ENCODE results near the gene SELPLG.
"Not testable (repeated sequence)": the region's sequence is repeated elsewhere in the genome, so short reads cannot be mapped to it uniquely, and the experiment has no call there.

SELPLG gene

DNA sequence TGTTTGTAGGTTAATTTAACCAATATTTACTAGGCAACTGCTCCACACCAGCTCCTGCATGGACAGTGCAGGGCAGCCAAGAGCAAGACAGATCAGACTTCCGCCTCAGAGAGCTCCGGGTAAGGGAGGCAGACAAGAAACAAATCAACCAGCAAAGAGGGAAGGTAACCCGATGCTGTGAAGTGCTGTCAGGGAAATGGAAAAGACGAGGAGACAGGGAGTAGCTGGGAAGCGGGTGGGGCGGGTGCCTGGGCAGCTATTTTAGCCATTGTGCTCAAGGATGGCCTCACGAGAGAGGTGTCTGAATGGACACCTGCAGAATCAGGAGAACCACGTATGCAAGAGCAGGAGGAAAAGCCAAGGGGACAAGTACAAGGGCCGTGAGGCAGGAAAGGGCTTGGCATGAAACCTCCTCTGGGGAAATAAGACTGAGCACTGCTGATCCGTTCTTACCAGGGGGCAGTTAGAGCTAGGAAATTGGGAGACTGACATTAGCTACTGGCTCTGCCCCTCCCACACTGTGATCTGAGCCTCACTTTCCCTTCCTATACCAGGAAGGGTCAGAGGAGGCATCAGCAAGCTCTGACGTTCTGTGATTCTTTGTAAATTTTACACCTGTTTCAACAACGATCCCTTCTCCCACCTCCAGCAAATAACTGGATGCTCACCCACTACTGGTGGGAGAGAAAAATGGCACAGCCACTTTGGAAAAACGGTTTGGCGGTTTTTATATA lies 29.3 kb downstream of the SELPLG start:
- DNase-seq (ENCODE audit: low read depth) = no peak

DNA sequence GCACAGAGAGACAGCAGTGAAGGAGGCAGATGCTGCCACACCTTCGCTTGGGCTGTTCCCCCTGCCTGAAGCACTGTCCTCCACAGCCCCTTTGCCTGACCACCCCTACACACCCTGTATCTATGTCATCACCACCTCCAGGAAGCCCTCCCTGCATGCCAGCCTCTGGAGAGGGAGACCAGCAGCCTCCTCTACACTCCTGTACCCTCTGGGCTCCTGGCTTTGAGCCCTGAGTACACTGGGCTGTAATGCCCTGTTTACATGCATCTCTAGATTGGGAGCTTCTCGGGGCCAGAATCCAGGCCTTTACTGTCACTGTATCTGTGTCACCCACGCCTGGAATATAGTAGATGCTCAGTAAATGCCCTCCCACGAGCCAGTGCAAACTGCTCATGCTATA lies 30.0 kb downstream of the SELPLG start:
- DNase-seq (ENCODE audit: low read depth) = no peak

DNA sequence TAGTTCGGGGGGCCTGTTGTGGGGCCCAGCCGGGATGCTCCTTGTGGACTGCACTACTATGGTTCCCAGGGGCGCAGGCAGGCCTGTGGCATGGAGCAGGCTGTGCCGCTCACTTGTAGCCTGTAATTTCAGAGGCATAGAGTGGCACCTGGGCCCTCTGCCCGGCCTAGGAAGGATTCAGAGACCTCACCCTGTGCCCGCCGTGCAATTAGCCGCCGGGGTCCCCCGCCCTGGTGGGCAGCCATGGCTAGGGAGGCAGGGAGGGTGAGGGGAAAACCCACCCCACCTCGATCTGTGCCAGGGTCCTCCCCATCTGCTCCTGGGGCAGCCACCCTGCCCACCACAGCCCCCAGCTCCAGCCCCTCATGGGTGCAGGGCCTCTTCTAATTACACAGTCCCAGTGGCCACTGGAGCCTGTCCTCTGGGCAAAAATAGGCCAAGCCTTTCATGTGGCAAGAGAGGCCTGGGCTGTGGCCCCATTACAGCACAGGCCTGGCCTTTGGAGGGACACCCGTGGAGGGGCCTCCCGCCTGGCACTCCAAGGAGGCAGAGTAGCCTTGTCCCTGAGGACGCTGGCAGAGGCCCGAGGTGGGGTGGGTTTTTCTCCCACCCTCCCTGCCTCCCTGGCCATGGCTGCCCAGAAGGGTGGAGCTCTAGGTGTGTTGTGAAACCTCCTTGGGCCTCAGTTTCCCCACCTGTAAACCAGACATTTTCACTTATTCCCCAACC lies 30.6 kb downstream of the SELPLG start:
- no peak for DNase-seq (ENCODE audit: low read depth)

DNA sequence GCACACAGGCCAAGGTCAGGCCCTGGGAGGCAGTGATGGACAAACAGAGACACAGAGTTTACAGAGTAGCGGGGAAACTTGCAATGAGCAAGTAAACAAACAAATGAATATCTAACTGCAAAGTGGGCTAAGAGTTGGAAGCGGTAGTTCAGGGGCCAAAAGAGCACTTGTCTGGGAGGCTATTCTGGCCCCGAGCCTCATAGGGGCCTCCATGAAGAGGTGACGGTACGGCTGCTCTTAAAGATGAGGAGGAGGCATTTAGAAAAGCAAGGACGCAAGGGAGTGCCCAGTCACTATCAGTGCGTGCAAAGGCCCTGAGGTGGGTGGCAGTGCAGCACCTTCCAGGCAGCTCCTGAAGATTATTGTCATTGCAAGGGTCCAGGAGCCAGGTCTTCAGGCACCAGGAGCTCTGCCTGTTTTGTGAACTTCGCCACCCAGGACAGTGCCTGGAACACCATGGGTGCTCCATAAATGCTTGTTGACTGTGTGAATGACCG lies 31.4 kb downstream of the SELPLG start:
- no peak for DNase-seq (ENCODE audit: low read depth)

DNA sequence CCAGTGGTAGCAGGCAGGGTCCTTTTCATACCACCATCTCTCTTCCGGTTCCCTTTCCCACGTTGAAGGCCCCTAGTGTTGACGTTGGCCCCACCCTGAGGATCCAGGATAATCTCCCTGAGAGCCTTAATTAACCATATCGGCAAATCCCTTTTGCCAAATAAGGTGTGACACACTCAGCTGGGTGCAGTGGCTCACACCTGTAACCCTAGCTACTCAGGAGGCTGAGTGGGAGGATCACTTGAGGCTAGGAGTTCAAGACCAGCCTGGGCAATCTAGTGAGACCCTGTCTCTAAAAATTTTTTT lies 33.0 kb downstream of the SELPLG start:
- DNase-seq (ENCODE audit: low read depth) = no peak

DNA sequence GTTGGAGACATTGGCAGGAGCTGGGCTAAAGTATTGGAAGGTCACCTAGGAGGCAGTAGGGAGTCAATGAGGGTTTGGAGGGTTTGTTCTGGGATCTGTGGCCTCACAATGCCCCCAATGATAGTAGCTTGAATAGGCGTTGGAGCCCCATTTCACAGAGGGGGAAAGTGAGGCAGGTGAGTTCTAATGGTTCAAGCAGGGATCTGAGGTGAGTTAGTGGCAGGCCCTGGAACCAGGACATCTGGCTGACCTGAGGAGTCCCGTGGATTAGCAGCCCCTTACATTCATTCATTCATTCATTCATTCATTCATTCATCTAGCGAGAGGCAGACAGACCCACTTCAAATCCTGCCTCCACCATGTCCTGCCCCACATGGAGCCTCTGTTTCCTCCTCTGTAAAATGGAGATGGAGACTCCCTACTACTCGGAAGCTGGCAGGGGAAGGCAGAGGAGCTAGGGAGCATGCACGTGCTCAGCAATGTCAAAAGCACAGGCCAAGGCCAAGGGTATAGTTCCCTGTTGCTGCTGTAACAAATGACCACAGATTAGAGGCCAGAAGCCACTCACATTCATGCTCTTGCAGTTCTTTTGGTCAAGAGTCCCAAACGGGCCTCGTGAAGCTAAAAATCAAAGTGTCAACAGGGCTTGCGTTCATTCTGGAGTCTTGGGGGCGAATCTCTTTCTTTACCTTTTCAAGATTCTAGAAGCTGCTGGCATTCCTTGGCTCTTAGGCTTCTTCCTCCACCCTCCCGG lies 33.6 kb downstream of the SELPLG start:
- DNase-seq (ENCODE audit: low read depth) = no peak

DNA sequence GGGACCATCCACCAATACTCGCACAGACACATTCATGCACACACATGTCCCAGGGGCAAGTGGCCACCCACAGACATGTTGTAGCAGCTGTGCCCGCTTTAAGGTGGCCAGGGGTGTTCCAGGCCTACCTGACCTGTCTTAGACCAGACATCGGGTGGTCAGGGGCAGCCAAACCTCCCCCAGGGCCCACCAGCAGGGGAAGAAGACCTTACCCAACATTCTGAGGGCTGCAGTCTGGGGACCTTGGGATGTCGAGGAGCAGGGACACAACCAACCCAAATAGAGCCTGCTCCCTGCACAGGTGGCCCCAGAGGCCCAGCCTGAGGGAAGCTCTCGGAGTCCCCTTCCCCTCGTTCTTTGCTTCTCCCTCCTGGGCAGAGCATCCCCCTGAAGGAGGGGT lies 34.2 kb downstream of the SELPLG start:
- DNase-seq (ENCODE audit: low read depth) = no peak

DNA sequence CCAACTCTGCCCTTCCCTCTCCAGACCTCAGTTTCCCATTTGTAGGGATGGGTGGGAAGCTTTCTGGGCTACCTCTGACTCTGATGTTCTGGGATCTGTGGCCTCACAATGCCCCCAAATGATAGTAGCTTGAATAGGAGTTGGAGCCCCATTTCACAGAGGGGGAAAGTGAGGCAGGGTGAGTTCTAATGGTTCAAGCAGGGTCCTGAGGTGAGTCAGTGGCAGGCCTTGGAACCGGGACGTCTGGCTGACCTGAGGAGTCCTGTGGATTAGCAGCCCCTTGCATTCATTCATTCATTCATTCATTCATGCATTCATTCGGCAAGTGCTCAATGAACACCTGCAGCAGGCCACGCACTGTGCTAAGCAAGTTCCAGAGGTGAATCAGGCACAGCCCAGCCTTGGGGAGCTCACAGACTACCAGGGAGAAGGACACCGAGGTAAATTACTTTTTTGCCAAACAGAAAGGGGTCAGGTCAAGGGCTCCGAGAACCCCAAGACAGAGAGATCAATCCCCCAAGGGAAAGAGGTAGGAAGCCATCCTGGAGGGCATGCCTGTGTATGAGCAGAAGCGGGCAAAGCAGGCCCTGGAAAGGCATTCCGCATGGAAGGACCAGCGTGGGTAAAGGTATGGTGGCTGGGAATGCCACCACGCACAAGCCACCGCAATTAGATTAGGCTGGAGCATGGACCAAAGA lies 35.0 kb downstream of the SELPLG start:
- DNase-seq (ENCODE audit: low read depth) = no peak

DNA sequence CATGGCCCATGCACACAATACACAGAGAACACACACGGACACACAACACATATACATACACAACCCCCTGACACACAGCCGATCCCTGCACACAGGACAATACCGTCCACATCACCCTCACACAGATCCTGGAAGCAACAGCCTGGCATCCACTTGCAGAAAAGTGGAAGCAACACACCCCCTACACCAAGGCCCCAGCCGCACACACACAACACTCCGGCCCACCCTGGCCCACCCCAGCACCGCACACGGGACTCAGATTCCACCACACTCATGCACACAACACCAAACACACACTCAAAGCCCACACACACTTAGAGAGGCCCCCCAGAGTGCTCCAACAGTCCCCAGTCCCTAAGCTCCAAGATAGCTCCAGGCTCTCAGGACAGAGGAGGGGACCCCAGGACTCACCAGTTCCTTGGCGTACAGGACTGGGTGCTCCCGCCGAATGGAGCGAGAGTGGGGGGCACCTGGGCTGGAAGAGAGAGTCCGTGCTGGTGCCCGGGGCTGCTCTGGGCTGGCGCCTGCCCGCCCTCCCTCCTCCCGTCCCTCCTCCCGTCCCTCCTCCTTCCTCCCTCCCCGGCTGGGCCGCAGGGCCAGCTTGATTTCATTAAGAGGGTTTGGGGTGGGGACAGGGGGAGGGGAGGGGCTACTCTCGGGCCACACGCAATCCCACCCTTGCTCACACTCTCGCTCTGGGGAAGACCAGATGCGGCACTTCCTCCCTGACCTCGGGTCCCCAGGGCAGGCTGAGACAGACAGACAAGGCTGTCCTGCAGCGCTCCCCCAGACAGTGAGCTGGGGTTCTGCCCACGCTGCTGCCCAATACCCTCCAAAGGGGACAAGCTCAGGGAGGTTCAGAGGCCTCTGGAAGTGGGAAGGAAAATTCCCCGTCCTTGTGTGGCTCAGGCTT lies 35.9 kb downstream of the SELPLG start, which contains the start of gene TMEM119:
TSS of gene TMEM119 (minus strand) at position 526 of the 913 bp plus-strand sequence. CDS start 5,701 bp downstream, outside the sequence.
- peak; percentile 80 for DNase-seq (ENCODE audit: low read depth)

DNA sequence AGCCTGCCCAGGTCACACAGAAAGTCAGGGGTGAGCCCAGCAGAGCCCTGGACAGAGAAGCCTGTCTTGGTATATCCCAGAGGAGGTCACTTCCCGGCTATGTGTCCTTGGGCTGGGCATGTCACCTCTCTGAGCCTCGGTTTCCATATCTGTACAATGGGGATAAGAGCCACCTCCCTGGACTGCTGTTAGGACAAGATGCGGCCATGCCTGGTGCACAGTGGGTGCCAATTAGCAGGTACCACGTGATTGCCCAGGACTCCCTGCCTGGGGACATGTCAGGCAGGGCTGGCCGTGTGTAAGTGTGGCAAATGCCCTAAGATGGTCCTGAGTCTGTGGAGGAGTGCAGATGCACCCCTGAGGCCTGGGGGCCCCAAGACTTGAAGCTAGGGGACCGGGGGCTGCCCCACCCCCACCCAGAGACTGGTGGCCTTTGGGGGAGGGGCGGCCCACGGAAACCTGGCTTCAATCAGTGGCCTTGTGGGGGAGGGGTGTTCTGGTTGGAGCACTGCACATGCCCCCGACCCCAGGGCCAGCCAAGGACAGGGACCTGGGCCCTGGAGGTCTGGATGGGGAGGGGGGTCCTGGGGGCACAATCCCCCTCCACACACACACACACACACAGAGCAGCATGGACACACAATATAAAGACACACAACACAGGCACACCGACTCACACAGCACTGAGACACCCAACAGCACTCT lies 36.7 kb downstream of the SELPLG start:
- DNase-seq (ENCODE audit: low read depth) = peak; percentile 34

DNA sequence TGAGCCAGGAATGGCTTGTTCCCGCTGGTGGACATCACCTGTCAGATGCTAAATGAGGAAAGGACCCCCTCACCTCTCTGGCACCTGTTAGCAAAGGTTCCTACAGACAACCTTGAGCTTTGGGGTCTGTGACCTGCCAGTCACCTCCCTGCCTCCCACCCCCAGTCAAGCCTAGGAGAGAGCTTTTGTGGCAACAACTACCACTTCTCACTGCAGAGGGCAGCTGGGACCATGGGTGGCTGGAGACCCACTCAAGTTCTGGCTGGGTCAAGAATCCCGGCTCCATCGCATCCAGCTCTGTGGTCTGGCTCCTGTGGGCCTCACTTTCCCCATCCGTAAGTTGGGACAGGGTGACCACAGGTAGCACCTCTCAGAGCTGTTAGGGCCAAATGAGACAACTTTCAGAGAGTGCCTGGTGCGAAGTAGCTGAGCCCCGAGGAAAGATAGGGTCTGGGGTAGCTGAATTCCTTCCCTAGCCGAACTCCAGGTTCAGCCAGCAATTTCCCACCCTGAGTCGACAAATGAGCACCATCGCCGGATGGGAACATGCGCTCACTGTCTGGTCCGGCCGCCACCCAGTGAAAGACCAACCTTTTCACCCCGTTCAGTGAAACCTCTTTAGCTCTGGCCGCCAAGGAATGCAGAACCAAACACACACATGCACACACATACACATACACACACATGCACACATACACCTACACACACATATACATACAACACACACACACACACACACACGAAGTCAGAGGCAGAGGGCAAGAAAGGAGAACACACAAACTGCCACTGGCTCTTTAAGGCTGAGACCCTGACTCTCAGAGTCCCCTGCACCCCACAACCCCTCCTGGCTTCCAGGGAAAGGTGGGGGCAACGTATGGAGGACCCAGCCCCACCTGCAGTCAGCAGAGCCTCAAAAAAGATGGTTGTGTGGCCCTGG lies 37.7 kb downstream of the SELPLG start:
- no peak for DNase-seq (ENCODE audit: low read depth)

DNA sequence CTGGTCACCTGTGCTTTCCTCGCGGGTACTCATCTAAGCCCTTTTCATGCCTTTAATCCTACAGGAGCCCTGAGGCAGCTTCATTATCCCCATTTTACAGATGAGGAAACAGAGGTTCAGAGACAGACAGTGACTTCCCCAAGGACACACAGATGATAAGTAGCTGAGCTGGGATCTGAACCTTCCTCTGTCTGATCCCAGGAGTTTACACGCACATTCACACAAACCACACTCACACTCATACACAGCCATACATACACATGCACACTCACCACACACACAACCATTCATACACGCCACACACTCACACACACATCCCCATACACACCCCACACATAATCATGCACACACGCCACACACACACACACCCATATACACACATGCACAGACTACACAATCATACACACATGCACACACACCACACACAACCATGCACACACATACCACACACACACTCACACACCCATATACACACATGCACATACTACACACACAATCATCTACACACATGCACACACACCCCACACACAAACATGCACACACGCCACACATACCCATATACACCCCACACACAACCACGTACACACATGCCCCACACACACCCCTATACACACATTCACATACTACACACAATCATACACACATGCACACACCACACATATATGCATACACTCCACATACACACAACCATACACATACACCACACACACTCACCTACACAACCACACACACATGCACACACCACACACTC lies 38.6 kb downstream of the SELPLG start:
- no peak for DNase-seq (ENCODE audit: low read depth)

DNA sequence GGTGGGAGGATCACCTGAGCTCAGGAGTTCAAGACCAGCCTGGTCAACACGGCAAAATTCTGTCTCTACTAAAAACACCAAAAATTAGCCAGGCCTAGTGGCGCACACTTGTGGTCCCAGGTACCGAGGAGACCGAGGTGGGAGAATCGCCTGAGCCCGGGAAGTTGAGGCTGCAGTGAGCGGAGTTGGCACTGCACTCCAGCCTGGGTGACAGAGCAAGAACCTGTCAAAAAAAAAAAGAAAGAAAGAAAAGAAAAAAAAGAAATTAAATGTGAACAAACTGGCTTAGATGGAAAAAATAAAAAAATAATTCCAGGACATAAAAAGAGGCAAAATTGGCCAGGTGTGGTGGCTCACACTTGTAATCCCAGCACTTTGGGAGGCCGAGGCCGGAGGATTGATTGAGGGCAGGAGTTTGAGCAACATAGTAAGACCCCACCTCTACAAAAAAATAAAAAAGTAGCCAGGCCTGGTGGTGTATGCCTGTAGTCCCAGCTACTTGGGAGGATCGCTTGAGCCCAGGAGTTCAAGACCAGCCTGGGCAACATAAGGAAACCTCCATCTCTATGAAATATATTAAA lies 39.3 kb downstream of the SELPLG start:
- DNase-seq (ENCODE audit: low read depth) = no peak

DNA sequence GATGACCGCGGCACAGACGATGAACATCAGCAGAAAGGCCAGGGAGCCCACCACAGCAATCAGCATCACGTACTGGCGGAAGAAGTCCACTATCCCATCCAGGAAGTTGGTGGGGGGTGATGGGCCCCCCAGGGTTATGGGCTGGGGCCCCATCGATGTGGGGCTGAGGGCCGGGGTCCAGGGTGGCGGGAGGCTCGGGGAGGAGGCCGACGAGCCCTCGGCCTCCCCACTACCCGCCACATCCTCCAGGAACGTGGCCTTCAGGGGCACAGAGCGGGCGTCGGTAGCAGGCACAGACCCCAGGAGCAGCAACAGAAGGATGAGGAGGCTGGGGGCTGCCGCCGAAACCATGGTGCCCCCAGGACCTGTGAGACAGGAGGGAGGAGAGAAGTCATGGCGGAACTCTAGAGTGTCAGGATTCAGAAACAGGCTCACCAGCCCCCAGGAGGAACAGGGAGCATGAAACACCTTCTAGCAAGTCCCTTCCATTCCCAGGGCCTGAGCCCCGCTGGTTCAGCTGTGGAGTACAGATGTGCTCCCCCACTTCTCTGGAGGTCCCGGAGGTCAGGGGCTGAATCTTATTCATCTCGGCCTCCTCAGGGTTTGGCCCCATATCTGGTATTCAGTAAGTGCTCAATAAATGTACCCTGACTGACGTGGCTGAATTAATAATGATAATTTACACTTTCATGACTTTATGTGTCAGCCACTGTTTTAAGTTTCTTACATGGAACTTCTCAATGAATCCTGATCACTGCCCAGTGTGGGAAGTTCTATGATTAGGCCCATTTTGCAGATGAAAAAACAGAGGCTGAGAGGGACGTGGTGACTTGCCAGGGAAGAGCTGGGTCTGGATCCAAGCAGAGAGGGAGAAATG lies 41.4 kb downstream of the SELPLG start:
- no peak for DNase-seq (ENCODE audit: low read depth)

DNA sequence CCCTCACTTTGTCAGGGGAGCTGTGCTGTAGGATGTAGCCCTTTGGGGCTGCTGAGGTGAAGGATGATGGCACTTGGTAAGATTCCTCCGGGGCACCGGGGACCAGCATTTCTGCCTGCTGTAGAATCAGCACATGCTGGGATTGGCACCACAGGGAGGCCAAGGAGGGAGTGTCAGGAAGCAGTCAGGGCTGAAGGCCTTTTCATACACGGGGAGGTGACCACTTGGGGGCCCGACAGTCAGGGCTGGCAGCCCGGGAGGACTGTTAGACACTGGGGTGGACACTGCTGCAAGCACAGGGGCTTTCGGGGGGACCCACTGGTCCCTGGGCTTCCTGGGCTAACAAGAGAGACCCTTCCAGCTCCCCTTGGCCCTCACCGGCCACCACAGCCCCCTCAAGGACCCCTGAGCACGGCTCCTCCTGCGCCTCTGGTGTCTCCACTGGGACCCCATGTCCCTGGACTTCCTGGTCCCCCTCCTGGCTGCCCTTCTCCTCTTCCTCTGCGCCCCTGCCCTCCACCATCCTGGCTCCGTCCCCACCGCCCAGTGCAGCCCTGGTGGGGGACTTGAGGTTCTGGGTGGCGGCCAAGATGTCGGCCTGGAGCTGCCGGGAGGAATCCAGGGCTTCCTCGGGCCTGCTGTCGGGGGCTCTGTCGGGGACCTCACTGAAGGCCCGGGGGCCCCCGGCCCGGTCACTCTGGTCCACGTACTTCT lies 42.3 kb downstream of the SELPLG start:
- no peak for DNase-seq (ENCODE audit: low read depth)

DNA sequence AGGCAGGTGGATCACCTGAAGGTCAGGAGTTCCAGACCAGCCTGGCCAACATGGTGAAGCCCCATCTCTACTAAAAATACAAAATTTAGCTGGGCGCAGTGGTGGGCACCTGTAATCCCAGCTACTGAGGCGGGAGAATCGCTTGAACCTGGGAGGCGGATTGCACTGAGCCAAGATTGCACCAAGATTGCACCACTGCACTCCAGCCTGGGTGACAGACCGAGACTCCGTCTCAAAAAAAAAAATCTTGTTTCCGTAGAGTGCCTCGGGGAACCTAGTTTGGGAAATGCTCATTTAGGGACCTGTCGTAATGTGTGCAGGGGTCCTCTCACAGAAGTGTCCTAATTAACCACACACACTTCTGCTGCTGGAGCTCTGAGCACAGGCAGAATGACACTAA lies 43.2 kb downstream of the SELPLG start:
- DNase-seq (ENCODE audit: low read depth) = not testable (repeated sequence)

DNA sequence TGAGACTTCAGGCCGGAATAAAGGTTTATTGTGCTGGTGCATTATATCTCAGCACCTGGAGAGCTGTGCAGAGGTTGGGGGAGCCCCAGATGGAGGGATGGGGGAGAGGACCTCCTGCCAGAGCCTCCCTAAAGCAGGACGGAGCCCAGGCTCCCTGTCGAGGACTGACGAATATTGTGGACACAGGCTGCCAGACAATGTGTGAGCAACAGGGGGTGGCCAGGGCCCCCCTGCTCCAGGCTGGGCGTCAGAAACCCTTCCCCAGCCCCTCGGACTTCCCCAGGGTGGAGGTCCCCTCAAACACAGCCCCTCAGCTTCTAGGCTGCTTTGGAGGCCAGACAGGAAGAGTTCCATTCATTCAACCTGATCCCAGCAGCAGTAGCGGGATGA lies 43.9 kb downstream of the SELPLG start:
- DNase-seq (ENCODE audit: low read depth) = no peak
